ENCODE results near the gene OR51I1.

The OR51I1 gene

DNA sequence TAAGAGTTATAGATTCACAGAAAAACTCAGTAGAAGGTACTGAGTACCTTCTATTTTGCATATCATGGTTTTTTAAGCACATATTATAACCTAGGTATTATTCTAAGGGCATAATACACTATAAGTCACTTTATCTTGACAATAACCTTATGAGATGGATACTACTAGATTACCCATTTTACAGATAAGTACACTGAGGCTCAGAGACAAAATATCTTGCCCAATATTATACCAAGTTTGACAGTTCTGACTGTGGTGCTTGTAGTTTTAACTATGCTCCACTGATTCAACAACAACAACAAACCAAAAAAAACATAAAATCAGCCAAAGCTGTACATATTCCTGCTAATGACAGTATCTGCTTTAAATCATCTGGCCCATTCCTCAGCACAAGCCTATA, 47.2 kb downstream of the OR51I1 start:
- Histone ChIP-seq H3K9ac (ENCODE audit: low read length) (no peak overlapping the region), H3F3A (ENCODE audit: insufficient read depth) (no peaks in the 10 kb centered on the region), H3K27me3 (ENCODE audit: low read length) (no peaks in the 10 kb centered on the region), H3K9me2 (replicated peaks; ENCODE audit: insufficient read depth, low read length) (no peaks in the 10 kb centered on the region), H2AFZ (ENCODE audit: low read depth, low read length, severe bottlenecking) (no peak overlapping the region), H3K27ac (ENCODE audit: low read depth, low read length) (no peak overlapping the region), H3K4me3 (ENCODE audit: insufficient read depth, low read length, poor library complexity, severe bottlenecking) (no peak overlapping the region), H3K36me3 (ENCODE audit: low read length) (no peaks in the 10 kb centered on the region), H3K4me2 (ENCODE audit: low read depth, low read length, poor library complexity, severe bottlenecking) (no peak overlapping the region), H3K9me3 (ENCODE audit: insufficient read depth, low read length) (no peaks in the 10 kb centered on the region), H4K20me1 (ENCODE audit: low read depth, low read length) (no peaks in the 10 kb centered on the region), H3K79me2 (ENCODE audit: insufficient read depth, low read length) (no peaks in the 10 kb centered on the region)
- no peak for TF ChIP-seq EZH2phosphoT487 (conservative IDR thresholded peaks at IDR 0.05; ENCODE audit: low read length)
- TF ChIP-seq CTCF (IDR thresholded peaks at IDR 0.05; ENCODE audit: insufficient read depth, low read length, poor library complexity, severe bottlenecking), result no peak
